GM18520 (cell line): ENCODE measurements around the gene RNF31.

Experiments used
- ATAC-seq: cut with Tn5 transposase; IDR thresholded peaks from one replicate; pipeline ENCODE4 v1.9.1; 2021; ENCODE audit not compliant: unreplicated experiment

Gene RNF31

GRCh38 chr14:24116128-24116814, 31.0 kb upstream of the RNF31 start:
- ATAC-seq, result no peak

- no peak for ATAC-seq
Measured at GRCh38 chr14:24117179-24117578, 30.1 kb upstream of the RNF31 start.

DNA sequence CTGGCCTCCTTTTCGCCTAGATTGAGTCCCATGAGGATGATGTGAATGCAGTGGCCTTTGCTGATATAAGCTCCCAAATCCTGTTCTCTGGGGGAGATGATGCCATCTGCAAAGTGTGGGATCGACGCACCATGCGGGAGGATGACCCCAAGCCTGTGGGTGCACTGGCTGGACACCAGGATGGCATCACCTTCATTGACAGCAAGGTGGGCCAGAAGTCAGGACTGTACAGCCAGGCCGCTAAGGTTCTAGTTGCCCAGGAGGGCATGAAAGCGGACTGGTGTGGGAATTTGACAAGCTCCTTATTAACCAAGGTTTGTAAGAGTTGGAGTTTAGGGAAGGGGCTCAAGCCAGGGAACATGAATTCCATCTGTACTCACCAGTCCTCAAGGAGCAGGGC, 27.6 kb upstream of the RNF31 start:
- no peak for ATAC-seq

DNA sequence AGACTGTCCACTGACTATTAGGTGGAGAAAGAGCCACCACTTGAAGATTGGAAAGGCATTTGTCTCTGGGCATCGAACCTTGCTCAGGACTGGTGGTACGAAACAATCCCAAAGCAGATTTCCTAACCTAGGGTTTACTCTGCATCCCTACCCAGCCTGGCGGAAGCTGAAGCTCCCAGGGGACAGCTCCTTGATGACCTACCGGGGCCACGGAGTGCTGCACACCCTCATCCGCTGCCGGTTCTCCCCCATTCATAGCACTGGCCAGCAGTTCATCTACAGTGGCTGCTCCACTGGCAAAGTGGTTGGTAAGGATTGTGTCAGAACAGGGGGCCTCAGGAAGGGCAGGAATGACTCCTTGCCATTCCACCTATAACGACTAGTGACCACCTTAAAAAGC, 26.1 kb upstream of the RNF31 start:
- no peak for ATAC-seq

GRCh38 chr14:24122416-24122815, 24.9 kb upstream of the RNF31 start:
- ATAC-seq, result no peak

GRCh38 chr14:24122898-24123297, 24.4 kb upstream of the RNF31 start:
- no peak for ATAC-seq

DNA sequence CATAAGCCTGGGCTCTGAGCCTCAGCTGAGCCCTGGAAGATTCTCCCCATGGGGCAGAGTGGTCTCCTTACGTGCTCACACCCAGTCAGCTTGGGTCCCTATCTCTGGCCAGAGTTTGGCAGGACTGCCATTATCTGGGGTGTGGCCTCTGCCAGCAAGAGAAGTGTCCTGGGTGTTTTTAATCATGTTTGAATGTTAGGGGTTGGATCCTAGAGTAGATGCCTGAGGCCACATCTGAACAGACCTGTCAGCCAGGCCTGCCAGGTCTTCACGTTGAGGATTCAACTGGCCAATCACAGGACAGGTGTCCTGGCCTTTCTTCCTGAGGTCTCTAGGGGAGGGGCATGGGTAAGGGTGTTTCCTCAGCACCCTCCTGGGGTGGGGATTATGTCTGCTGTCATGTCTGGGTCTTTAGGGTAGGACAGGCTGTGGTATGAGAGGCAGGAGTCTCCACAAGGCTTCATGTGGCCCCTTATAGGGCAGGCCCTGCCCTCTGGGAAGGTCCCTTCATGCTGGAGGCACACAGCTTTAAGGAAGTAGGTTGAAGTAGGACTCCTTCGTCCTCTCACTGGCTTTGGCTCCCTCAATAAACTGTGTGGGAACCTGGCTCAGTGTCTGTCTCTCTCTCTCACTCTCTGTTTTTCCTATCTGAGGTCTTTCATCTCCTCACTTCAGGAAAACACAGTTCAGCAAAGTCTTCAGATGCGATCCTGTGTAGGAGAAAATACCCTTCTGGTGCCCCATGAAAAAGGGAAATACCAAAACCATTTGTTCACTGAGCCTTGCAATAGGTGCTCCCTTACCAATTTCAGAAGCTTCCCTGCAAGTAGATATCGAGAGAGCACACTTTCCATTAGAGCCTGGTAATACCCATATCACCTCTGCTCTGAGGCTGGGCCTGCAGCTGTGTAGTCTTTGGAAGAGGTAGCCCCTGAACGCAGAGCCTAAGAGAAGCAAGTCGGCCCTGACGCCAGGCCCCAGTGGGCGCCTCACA, 23.6 kb upstream of the RNF31 start:
- ATAC-seq, result peak; percentile 47

DNA sequence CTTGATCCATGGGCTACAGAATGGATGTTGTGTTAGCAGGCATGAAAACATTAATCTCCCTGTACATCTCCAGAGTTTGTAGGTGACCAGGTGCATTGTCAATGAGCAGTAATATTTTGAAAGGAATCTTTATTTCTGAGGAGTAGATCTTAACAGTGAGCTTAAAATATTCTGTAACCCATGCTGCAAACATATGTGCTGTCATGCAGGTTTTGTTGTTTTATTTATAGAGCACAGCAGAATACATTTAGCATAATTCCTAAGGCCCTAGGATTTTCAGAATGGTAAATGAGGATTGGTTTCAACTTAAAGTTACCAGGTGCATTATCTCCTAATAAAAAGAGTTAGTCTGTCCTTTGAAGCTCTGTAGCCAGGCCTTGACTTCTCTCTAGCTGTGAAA, 20.4 kb upstream of the RNF31 start:
- ATAC-seq, result no peak

DNA sequence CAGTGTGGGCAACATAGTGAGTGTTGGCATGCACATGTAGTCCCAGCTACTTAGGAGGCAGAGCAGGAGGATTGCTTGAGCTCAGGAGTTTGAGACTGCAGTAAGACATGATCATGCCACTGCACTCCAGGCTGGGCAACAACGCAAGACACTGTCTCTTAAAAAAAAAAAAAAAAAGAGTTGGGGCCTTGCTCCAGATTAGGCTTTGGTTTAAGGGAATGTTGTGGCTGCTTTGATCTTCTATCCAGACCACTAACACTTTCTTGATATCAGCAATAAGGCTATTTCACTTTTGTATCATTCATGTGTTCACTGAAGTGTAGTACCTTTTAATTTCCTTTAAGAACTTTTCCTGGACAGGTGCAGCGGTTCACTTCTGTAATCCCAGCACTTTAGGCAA, 19.6 kb upstream of the RNF31 start:
- no peak for ATAC-seq

DNA sequence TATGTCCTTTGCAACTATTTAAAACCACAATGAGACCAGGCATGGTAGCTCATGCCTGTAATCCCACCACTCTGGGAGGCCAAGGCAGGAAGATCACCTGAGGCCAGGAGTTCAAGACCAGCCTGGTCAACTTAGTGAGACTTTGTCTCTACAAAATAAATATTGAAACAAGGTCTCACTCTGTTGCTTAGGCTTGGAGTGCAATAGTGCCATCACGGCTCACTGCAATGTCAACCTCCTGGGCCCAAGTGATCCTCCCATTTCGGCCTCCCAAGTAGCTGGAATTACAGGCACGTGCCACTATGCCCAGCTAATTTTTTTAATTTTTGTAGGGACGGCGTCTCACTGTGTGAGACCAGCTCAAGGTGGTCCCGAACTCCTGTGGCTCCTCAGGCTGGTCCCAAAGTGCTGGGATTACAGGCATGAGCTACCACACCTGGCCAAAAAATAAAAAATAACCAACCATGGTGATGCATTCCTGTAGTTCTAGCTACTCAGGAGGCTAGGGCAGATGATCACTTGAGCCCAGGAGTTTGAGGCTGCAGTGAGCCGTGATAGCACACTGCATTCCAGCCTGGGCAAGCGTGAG, 17.8 kb upstream of the RNF31 start:
- no peak for ATAC-seq

GRCh38 chr14:24130380-24130716, 16.9 kb upstream of the RNF31 start, which contains the start of gene FITM1:
TSS of gene FITM1 (plus strand) at chr14:24130659. CDS start at chr14:24131564, 905 bp downstream.
- ATAC-seq, result no peak

GRCh38 chr14:24130717-24131548, 16.4 kb upstream of the RNF31 start:
- ATAC-seq, result no peak

DNA sequence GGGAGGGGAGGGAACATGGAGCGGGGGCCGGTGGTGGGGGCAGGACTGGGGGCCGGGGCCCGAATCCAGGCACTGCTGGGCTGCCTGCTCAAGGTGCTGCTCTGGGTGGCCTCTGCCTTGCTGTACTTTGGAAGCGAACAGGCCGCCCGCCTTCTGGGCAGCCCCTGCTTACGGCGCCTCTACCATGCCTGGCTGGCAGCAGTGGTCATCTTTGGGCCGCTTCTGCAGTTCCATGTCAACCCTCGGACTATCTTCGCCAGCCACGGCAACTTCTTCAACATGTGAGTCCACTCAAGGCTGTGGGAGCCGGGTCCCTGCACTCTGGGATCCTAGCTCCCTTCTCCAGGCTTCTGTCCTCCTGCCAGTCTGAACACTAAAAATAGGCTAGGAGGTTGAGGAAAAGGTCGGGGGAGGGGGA, 15.7 kb upstream of the RNF31 start:
- no peak for ATAC-seq

DNA sequence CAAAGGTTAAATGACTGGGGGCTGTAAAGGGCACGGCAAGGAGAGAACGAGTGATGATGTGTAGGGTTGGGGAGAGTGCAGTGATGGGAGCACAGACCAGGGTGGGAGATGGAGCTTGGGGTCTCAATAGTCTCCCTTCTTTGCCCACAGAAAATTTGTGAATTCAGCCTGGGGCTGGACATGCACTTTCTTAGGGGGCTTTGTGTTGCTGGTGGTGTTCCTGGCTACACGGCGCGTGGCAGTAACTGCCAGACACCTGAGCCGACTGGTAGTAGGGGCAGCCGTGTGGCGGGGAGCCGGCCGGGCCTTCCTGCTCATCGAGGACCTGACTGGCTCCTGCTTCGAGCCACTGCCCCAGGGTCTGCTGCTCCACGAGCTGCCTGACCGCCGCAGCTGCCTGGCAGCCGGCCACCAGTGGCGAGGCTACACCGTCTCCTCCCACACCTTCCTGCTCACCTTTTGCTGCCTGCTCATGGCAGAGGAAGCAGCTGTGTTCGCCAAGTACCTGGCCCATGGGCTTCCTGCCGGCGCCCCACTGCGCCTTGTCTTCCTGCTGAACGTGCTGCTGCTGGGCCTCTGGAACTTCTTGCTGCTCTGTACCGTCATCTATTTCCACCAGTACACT, 15.1 kb upstream of the RNF31 start:
- no peak for ATAC-seq

DNA sequence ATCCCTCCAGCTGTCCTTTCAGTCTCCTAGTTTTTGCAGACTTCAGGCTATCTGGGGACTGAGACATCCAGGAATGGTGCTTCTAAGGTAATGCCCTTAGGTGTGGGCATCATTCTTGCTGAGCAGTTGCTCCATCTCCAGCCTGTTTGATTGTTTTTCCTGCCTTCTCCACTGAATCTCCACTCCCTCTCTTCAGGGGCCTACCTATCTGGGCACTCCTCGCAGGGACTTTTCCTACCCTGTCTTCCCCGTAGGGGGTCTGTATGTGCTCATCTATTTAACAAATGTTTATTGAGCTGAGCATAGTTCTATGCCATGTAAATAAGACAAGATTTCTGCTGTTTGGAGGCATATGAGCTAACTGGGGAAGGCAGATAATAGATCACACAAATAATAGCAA, 14.3 kb upstream of the RNF31 start:
- ATAC-seq, result no peak

- no peak for ATAC-seq
Measured at GRCh38 chr14:24133735-24134134, 13.6 kb upstream of the RNF31 start.

DNA sequence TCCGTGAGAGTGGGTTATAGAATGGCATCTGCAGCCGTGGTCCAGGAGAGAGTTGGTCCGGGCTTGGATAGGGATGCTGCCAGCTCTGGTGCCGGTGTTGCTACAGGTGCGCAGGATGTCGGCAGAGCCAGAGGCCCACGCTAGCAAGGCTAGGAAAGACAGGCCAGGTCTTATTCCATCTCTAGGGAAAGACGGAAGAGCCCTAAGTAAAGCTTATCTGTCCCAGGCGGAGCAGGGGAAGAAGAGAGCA, 11.8 kb upstream of the RNF31 start:
- no peak for ATAC-seq

DNA sequence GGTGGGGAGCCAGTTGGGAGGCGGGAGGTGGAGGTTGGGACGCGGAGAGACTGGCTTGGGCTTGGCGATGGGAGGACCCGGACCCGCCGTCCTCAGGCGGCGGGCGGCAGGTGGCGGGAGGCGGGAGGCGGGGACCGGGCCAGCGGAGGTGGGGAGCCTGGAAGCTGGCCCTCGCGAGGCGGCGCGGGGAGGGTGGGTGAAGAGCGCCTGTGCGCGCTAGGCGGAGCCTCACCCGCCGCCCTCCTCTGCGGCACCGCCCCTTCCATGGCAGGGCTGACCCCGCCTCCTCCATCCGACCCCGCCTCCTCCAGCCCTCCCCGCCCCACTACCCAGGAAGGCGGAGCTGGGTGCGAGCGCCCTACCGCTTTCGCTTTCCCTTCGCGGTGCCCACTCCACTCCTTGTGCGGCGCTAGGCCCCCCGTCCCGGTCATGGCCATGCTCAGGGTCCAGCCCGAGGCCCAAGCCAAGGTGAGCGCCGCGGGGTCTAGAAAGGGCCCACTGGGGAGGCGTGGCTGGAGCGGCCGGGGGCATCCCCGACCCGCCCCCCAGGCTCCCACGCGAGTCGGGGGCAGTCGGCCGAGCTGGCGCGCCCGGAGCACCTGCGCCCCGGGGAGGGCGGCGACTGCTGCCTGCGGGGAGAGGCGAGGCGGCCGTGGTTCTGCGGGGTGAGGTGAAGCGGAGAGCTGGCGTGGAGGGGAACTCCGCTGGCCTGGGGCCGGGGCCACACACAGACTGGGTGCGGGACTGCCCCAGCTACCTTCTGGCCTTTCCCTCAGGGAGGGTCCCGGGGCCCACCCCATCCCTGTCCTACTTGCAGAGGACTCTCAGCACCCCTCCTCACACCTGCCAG, 11.2 kb upstream of the RNF31 start, which contains the start of gene PSME1:
TSS of gene PSME1 (plus strand) at position 361 of the 850 bp plus-strand sequence. CDS start at position 430, 69 bp downstream.
- peak; percentile 65 for ATAC-seq

- ATAC-seq, result no peak
Measured at GRCh38 chr14:24136684-24137528, 10.4 kb upstream of the RNF31 start.
